GM11168 (cell line): ENCODE data around the gene ATF6B.

Experiments used
- in situ Hi-C: fragments of 300-500 bp; cut with MboI; formaldehyde crosslinking; loops from one replicate; pipeline ENCODE4 v1.12.0; 2022; ENCODE audit warnings: low sequenced_read_pairs; ENCODE audit not compliant: unreplicated experiment

Gene ATF6B

GRCh38 chr6:32137454-32137853 is 9.4 kb upstream of the ATF6B start:
- in situ Hi-C loops, result no loop called here

DNA sequence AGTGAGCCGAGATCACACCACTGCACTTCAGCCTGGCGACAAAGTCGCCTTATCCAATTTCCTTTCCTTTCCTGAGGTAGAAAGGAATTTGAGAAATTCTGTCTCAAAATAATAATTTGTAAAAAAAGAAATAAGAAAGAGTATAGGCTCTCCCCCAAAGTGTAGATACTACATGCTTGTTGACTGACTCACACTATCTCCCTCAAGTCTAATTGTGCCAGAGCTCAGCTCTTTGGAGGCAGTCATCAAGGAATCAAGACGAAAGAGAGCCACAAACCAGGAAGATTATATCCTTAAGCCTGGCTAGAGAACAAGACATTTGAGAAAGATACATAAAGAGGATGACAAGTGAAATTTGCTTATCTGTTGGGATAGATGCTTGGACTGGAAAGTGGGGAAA is 5.7 kb upstream of the ATF6B start:
- in situ Hi-C loops, result no loop called here

- in situ Hi-C loops, result no loop called here
Measured at GRCh38 chr6:32132110-32132509, 4.1 kb upstream of the ATF6B start.

- in situ Hi-C loops, result no loop called here
Measured at GRCh38 chr6:32131439-32131948, 3.4 kb upstream of the ATF6B start.

GRCh38 chr6:32129297-32130088 is 1.4 kb upstream of the ATF6B start:
- in situ Hi-C loops, result no loop called here

DNA sequence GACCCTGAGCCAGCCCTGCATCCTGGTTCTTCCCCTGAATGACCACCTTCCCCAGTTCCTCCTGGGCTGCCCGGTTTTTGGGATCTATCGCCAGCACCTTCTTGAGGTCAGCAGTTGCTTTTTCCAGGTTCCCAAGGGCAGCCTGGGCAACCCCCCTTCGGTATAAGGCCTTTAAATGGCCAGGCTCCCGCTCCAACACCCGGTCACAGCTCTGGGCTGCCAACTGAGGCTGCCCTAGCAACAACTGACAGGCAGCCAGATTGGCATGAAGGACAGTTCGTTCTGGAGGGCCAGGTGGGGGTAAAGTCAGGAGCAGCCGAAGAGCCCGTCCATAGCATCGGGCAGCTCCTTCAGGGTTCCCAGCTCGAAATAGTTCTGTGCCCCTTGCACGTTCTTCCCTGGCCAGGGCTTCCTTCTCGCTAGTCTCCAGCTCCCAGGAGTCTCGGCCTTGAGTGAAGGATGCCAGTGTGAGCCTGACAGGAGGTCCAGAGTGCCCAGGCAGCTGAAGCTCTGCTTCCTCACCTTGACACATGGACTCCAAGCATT is 778 bp upstream of the ATF6B start:
- in situ Hi-C loops, result no loop called here

DNA sequence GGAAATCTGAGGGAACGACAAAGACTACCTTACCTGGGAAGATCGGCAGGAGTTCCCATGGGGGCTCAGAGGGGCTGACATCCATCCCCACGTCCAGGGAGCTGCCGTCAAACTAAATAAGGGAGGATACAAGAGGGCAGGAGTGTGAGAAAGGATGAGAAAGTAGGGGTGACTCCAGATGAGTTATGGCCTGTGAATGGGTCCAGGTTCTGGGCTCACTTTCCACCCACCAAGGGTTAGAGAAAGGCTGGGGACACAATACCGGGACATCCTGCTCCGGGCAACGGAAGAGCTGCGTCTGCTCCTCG is 683 bp downstream of the ATF6B start:
- in situ Hi-C loops, result no loop called here

GRCh38 chr6:32126880-32127279 is 1.2 kb downstream of the ATF6B start:
- in situ Hi-C loops, result no loop called here

- in situ Hi-C loops, result no loop called here
Measured at GRCh38 chr6:32123681-32124080, 4.4 kb downstream of the ATF6B start.

DNA sequence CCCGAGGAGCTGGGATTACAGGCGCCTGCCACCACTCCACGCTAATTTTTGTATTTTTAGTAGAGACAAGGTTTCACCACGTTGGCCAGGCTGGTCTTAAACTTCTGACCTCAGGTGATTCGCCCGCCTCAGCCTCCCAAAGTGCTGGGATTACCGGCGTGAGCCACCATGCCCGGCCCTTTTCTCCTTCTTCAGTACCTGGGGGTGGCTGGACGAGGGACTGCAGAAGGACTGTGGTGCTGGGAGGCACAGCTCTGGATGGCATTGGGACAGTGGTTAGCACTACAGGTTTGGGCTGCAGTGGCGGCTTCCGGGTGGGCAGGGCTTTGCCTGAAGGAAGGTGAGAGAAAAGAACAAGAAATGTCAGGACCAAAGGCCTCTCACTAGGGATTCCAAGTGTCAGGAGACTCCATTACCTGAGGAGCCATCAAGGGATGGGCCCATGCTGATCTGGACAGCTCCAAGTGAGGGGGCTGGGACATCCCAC is 7.4 kb downstream of the ATF6B start:
- in situ Hi-C loops, result no loop called here

GRCh38 chr6:32118782-32119628 is 9.0 kb downstream of the ATF6B start:
- in situ Hi-C loops, result no loop called here

DNA sequence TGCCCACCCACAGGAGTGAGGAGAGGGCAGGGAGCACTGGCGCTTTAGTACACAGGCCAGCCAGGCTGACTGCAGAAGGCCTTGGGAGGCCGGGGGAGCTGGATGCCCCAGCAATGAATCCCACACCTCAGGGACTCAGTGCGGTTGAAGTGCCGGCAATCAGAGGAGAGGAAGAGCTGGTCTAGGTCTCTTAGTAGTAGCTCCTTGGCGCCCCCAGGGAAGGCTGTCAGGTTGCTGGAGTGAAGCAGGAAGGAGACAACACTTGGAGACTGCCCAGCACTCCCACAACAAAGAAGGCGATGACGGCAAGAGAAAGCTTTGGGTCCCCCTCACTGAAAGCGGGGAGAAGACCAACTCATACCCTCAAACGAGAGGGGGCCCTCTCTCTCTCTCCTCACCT is 10.6 kb downstream of the ATF6B start:
- in situ Hi-C loops, result no loop called here

GRCh38 chr6:32116674-32117073 is 11.4 kb downstream of the ATF6B start:
- in situ Hi-C loops, result no loop called here

DNA sequence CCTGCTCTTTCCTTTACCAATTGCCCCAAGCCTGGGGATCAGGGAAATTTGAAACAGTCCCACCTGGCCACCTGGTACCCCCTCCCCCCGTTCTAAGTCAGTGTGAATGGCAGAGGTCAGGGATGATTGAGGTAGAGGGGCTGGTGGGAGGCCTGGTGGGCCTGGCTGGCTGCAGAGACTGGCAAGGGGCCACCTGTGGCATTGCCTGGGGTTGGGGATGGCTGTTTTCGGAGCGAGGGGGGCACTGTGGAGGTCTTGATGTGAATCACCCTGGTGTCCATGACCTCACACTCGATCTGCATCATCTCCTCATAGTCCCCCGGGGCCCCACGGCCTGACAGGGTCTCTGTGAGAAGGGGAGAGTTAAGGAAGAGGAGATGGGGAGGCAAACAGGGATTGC is 12.4 kb downstream of the ATF6B start:
- in situ Hi-C loops, result no loop called here

DNA sequence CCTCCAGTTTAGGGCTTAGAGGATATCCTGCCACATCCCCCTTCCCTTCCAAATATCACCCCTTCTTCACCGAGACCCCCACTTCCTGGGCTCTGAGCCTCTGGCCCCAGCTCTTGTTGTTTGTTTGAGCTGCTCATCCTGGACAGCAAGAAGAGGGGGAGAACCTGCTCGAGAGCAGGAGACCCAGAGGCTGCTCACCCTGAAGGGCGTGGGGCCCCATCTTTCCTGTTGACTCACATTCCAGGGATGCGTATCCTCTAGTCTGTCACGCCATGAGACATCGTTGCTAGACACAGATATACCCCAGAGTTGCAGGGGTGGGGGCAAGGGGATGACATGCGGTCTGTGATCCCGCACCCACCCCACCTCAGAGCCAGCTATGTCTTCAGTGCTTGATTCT is 13.2 kb downstream of the ATF6B start:
- in situ Hi-C loops, result no loop called here

GRCh38 chr6:32113386-32114352 is 14.4 kb downstream of the ATF6B start:
- in situ Hi-C loops, result no loop called here

GRCh38 chr6:32112431-32112980 is 15.5 kb downstream of the ATF6B start:
- in situ Hi-C loops, result no loop called here

- in situ Hi-C loops, result no loop called here
Measured at GRCh38 chr6:32111424-32112066, 16.5 kb downstream of the ATF6B start.

- in situ Hi-C loops, result no loop called here
Measured at GRCh38 chr6:32110632-32111031, 17.4 kb downstream of the ATF6B start.
